Common myeloid progenitor, CD34-positive (primary cell): Measurements from ENCODE around the gene SPNS2.

Source experiments
- CTCF ChIA-PET: fragments of 350-600 bp; sonication (Branson Sonifier 250); formaldehyde crosslinking; loops from one replicate; lab custom pipeline; 2021; ENCODE audit warnings: antibody characterized with exemption; lab: Charles Lee
- POLR2A ChIA-PET: fragments of 350-600 bp; sonication (Branson Sonifier 250); formaldehyde crosslinking; loops from one replicate; lab custom pipeline; 2021; ENCODE audit warnings: antibody characterized with exemption; lab: Charles Lee
- DNase-seq, 3 donors: peaks; one replicate each; pipeline versions ENCODE4 v3.0.0 to v3.0.0-alpha.2; 2013
- H3K27ac ChIP-seq, 2 experiments: 1 replicate in 1 of 2; 2 replicates in 1 of 2; pipeline ENCODE4 v1.7.0; 2013; ENCODE audit warnings: inconsistent platforms in 2 of 2, low read length in 2 of 2, mild to moderate bottlenecking in 2 of 2, low read depth in 1 of 2, moderate library complexity in 1 of 2; ENCODE audit not compliant: severe bottlenecking in 2 of 2, insufficient read depth in 1 of 2, poor library complexity in 1 of 2
- H3K27me3 ChIP-seq, 5 experiments: replicated peaks in 2 of 5; 1 replicate in 3 of 5; 2 replicates in 2 of 5; pipeline versions ENCODE4 v1.6.1 to v1.7.0; 2013; ENCODE audit warnings: low read length in 4 of 5, mild to moderate bottlenecking in 2 of 5, moderate library complexity in 2 of 5, inconsistent platforms in 1 of 5; ENCODE audit not compliant: insufficient read depth in 5 of 5, control insufficient read depth in 4 of 5
- H3K36me3 ChIP-seq, 4 experiments: 1 replicate in 2 of 4; 2 replicates in 2 of 4; pipeline versions ENCODE4 v1.6.1 to v1.7.0; 2013; ENCODE audit warnings: low read length in 3 of 4, control low read depth in 1 of 4, mild to moderate bottlenecking in 1 of 4; ENCODE audit not compliant: control insufficient read depth in 4 of 4, insufficient read depth in 4 of 4
- H3K4me1 ChIP-seq, 4 experiments: 1 replicate in 3 of 4; 2 replicates in 1 of 4; pipeline versions ENCODE4 v1.6.1 to v1.7.1; 2013; ENCODE audit warnings: low read length in 3 of 4, mild to moderate bottlenecking in 3 of 4, control low read depth in 1 of 4, inconsistent platforms in 1 of 4, moderate library complexity in 1 of 4; ENCODE audit not compliant: control insufficient read depth in 4 of 4, insufficient read depth in 4 of 4; ENCODE audit errors: control extremely low read depth in 1 of 4
- H3K4me3 ChIP-seq, 7 experiments: 1 replicate in 4 of 7; 2 replicates in 3 of 7; pipeline versions ENCODE4 v1.5.1 to v1.7.0; 2013; ENCODE audit warnings: mild to moderate bottlenecking in 7 of 7, low read length in 6 of 7, moderate library complexity in 6 of 7, inconsistent platforms in 2 of 7, low read depth in 2 of 7, control low read depth in 1 of 7; ENCODE audit not compliant: insufficient read depth in 4 of 7, control insufficient read depth in 1 of 7; ENCODE audit errors: extremely low read depth in 1 of 7
- H3K9me3 ChIP-seq, 5 experiments: 1 replicate in 4 of 5; 2 replicates in 1 of 5; pipeline versions ENCODE4 v1.6.1 to v1.7.1; 2013; ENCODE audit warnings: low read length in 4 of 5, mild to moderate bottlenecking in 2 of 5, inconsistent platforms in 1 of 5, low read depth in 1 of 5, moderate library complexity in 1 of 5; ENCODE audit not compliant: control insufficient read depth in 4 of 5, insufficient read depth in 2 of 5; ENCODE audit errors: control extremely low read depth in 1 of 5
- WGBS: methylation state at CpG from one replicate; pipeline ENCODE4 v1.1.5; 2013; ENCODE audit not compliant: insufficient coverage; 5-methylcytosine and 5-hydroxymethylcytosine counted together

Gene SPNS2

DNA sequence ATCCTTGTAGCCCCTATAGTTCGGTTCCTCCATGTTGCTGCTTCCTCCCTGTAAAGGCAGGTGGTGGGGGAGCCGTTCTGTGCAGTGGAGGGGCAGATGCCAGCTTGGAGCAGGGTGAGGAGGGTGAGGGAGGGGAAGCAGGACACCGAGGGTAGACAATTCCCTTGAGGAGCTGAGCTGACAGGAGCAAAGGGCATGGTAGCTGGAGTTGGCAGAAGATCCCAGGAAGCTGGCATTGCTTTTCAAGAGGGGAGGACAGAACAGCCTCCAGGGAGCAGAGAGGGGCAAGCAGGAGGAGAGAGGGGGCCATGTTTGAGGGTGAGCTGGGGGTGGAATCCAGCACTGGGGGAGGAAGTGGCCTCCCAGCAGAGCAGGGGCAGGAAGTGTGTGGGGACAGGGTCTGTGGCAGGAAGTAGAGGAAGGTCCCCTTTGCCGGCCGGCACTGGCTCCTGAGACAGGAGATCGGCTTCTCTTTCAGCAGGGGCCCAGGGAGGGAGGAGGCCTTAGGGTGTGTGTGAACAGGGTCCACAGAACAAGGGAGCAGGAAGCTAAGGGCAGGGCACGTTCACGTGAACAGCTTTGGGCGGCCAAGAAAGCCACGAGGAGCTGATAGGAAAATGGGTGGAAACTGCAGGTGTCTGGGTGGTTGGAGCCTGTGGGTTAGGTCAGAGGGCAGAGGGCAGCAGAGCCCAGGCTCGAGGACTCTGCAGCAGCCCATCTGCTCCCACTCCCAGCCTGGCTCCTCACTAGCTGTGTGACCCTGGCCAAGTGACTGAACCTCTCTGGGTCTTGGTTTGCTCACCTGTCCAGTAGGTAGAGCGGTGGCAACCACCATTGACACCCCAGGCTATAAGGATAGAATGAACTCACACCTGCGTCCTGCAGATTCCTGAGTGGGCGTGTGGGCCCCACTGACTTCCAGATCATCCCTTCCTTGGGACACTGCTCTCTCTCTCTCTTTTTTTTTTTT is 17.5 kb upstream of the SPNS2 start:
- POLR2A ChIA-PET = interaction anchor here (0.8 to 1.5 kb wide), 6 partner anchors 19 to 47 kb away, joined by 3 to 5 read pairs (median 3); partner anchors contain the start of gene SPNS3
- H3K4me1 ChIP-seq = peaks cover 0 to 68% (median 59%) of the 10 kb centered on the region in 4 experiments
- H3K9me3 ChIP-seq = no peaks in the 10 kb centered on the region
- no peaks in the 10 kb centered on the region for H3K27me3 ChIP-seq
- 14% methylated on average over 9 of the region's 14 CpGs for WGBS
- DNase-seq = peak; percentile 33 to 74 (median 56)
- H3K4me3 ChIP-seq = peak overlapping the region in 5 of 7 experiments; percentile 22 to 59 (median 43)
- H3K27ac ChIP-seq = peak overlapping the region; percentile 8 to 40
- CTCF ChIA-PET = interaction anchor here (0.6 to 4.1 kb wide), 9 partner anchors 11 to 61 kb away, joined by 3 to 24 read pairs (median 4); partner anchors contain the start of gene SPNS2
- H3K36me3 ChIP-seq = peaks cover 0 to 17% (median 0%) of the 10 kb centered on the region in 4 experiments

DNA sequence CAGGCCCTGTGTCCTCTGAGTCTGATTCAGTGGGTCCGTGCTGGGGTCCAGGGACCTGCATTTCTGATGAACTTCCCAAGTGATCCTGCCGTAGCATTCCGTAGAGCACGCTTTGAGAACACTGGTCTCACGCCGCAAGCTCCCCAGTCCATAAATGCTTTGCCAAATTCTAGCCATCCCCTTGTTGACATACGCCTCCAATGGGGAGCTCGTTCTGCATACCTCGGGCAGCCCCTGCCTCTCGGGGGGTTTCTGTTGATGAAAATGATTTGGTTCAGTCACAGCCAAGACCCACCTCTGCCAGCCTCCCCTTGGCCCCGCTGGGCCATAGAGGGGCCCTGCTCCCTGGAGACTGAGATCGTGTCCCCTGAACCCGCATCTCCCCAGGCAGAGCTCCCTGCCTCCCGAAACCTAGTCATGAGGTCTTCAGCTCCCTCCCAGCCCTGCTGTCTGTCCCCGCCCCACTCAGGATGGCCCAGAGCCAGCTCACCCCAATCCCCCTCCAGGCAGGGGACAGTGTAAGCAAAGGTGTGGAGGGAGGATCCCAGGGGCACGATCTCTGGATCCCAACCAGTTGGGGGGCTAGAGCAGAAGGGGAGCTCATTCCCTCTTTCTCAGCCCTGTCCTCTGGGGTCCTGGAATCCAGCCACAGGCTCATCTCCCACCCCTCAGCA is 16.2 kb upstream of the SPNS2 start:
- 90% methylated on average over 13 of the region's 16 CpGs for WGBS
- CTCF ChIA-PET = interaction anchor here (0.6 to 4.1 kb wide), 10 partner anchors 9 to 62 kb away, joined by 3 to 24 read pairs (median 4); partner anchors contain the start of gene SPNS2
- POLR2A ChIA-PET = interaction anchor here (0.8 to 1.1 kb wide), 2 partner anchors 10 to 19 kb away, joined by 3 to 4 read pairs; no protein-coding TSS in a partner anchor

DNA sequence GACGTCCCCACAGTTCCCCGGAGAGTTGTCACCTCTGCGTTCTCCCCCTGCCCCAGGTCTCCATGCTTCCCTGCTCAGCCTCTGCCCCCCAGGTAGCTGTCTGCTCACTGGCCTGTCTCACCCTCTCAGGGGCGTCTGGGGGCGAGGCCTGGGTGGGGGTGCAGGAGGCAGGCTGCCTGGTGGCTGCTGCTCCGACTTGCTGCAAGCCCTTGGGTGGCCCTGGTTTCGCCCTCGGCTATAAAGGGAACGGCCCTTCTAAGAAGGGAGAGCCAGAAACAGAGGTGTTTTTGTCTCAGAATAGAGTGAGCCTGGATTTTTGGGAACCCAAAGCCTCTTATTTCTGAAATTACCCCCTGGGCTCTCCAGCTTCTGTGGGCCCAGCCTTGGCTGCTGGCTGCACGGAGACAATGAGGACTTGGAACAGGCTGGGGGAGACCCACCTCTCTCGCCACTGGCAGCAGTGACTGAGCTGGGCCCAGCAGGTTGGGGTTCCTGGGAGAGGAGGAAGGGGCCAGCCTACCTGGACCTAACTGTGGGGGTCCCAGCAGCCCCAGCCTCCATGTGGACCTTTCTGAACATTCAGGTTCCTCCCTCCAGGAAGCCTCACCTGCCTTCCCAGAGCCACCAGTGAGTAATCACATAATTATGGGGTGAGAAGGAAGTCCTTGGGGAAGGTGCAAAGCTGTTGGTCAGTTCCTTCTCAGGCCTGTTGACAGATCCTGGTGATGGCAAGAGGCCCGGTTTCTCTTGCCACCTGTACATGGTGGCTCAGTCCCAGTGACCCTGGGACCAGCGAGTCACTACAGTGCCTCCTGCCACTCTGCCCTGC is 15.5 kb upstream of the SPNS2 start:
- no peak overlapping the region for H3K27ac ChIP-seq
- 90% methylated on average over 13 of the region's 13 CpGs for WGBS
- H3K4me1 ChIP-seq = peaks cover 0 to 85% (median 70%) of the 10 kb centered on the region in 4 experiments
- POLR2A ChIA-PET = no interaction called here
- H3K4me3 ChIP-seq = no peak overlapping the region
- peaks cover 0 to 30% (median 2%) of the 10 kb centered on the region in 4 experiments for H3K36me3 ChIP-seq
- DNase-seq = no peak
- H3K9me3 ChIP-seq = no peaks in the 10 kb centered on the region
- CTCF ChIA-PET = interaction anchor here (1.0 to 4.1 kb wide), 8 partner anchors 8 to 62 kb away, joined by 3 to 24 read pairs (median 4); partner anchors contain the start of gene SPNS2
- no peaks in the 10 kb centered on the region for H3K27me3 ChIP-seq

More for the DNA sequence above, 16.2 kb upstream of the SPNS2 start:
- Histone ChIP-seq H3K36me3 (peaks cover 0 to 25% (median under 1%) of the 10 kb centered on the region in 4 experiments), H3K9me3 (no peaks in the 10 kb centered on the region), H3K4me1 (peaks cover 0 to 78% (median 65%) of the 10 kb centered on the region in 4 experiments), H3K27ac (no peak overlapping the region), H3K27me3 (no peaks in the 10 kb centered on the region), H3K4me3 (no peak overlapping the region)
- DNase-seq = no peak

DNA sequence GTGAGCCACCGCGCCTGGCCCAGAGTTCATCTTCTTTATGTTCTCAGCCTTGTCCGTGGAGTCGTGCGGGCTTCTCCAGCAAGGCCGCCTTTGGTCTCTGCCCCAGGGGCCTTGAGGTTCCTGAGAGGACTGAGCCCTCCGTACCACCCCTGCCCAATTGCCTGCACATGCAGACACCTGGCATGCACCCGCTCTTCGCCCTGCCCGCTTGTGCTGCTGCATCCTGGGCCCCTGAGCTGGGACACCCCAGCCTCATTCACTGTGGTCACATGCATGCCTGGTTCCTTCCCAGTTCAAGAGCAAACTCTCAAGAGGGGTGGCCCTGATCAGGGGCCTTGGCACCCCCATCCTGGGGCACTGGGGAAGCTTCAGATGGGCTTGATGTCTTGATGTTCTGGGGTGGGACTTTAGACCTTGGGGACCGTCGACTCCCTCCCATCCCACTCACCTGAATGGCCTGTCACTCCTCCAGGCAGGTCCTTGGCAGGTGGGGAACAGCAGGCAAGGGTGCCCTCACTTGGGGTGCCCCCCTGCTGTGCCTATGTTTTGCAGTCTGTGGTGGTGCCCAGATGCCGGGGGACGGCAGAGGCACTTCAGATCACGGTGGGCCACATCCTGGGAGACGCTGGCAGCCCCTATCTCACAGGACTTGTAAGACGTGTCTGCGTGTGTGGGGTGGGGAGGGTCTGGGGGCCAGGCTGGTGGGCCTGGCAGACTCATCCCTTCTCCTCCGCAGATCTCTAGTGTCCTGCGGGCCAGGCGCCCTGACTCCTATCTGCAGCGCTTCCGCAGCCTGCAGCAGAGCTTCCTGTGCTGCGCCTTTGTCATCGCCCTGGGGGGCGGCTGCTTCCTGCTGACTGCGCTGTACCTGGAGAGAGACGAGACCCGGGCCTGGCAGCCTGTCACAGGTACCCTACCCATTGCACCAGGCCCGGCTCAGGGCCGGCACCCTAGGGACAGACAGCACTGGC is 12.7 kb upstream of the SPNS2 start:
- Histone ChIP-seq H3K36me3 (peaks cover 0 to 35% (median 2%) of the 10 kb centered on the region in 4 experiments), H3K4me3 (peak overlapping the region in 5 of 7 experiments; percentile 29 to 70 (median 44)), H3K4me1 (peaks cover 0 to 66% (median 53%) of the 10 kb centered on the region in 4 experiments), H3K9me3 (no peaks in the 10 kb centered on the region), H3K27ac (peak overlapping the region in 1 of 2 experiments; percentile 49), H3K27me3 (no peaks in the 10 kb centered on the region)
- 45% methylated on average over 21 of the region's 31 CpGs for WGBS
- POLR2A ChIA-PET = interaction anchor here (0.8 to 1.6 kb wide), 3 partner anchors 13 to 16 kb away, joined by 3 read pairs; partner anchors contain the start of gene SPNS2
- DNase-seq = peak; percentile 38 to 80 (median 72)
- CTCF ChIA-PET = interaction anchor here (1.8 kb wide), 1 partner anchor 65 kb away, joined by 9 read pairs; no protein-coding TSS in a partner anchor

DNA sequence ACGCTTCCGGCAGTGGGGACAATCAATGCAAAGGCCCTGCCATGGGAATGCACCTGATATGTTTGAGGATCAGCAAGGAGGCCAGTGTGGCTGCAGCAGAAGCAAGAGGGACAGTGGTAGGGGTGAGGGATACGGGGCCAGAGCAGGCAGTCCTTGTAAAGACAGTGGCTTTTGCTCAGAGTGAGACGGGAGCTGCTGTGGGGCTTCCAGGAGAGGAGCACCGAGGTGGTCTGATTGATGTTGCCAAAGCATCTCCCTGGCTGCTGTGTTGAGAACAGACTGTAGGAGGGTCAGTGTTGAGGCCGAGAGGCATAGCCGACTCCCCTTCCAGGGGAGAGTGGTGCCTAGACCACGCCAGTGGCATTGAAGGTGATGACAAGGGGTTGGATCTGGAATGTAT is 11.4 kb upstream of the SPNS2 start:
- WGBS = 95% methylated on average over 6 of the region's 8 CpGs
- H3K9me3 ChIP-seq = no peaks in the 10 kb centered on the region
- no peak overlapping the region for H3K27ac ChIP-seq
- H3K4me3 ChIP-seq = no peak overlapping the region
- no peaks in the 10 kb centered on the region for H3K27me3 ChIP-seq
- POLR2A ChIA-PET = interaction anchor here (0.6 kb wide), 1 partner anchor 55 kb away, joined by 3 read pairs; no protein-coding TSS in a partner anchor
- peaks cover 2 to 65% (median 51%) of the 10 kb centered on the region in 4 experiments for H3K4me1 ChIP-seq
- H3K36me3 ChIP-seq = peaks cover 0 to 37% (median 2%) of the 10 kb centered on the region in 4 experiments
- DNase-seq = no peak
- CTCF ChIA-PET = no interaction called here
